Stimulated activated CD8-positive, alpha-beta memory T cell treated with anti-CD3 and anti-CD28 coated beads, Interleukin-4, amount 100 ng/mL, for 4 hours (primary cell): Measurements from ENCODE around the gene SPRED3.
A peak's percentile ranks its signal among the peaks of the same experiment; 100 is the strongest.
"Not testable (repeated sequence)": the region's sequence is repeated elsewhere in the genome, so short reads cannot be mapped to it uniquely, and the experiment has no call there.

Experiments
- DNase-seq, 2 donors: peaks; one replicate each; pipeline ENCODE4 v3.0.0-alpha.2; 2020; ENCODE audit warnings: low read depth in 2 of 2, low spot score in 1 of 2

Gene SPRED3

DNA sequence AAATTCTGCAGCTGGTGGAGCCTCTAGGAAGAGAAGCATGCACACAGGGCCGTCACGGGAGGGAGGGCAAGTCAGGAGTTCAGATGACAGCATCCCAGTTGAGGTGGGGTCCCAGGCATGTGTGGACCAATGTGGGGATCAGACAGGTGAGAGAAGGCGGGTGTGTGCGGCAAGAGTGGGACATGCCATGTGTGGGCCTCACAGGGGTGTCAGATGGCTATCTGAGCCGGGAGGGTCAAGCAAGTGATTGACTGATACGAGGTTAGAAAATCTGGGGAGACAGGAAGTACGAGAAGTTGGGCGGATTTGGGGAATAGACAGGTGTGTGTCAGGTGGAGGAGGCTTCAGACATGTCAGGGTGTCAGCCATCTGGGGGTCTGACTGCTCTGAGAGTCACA is 28.6 kb downstream of the SPRED3 start:
- no peak for DNase-seq

DNA sequence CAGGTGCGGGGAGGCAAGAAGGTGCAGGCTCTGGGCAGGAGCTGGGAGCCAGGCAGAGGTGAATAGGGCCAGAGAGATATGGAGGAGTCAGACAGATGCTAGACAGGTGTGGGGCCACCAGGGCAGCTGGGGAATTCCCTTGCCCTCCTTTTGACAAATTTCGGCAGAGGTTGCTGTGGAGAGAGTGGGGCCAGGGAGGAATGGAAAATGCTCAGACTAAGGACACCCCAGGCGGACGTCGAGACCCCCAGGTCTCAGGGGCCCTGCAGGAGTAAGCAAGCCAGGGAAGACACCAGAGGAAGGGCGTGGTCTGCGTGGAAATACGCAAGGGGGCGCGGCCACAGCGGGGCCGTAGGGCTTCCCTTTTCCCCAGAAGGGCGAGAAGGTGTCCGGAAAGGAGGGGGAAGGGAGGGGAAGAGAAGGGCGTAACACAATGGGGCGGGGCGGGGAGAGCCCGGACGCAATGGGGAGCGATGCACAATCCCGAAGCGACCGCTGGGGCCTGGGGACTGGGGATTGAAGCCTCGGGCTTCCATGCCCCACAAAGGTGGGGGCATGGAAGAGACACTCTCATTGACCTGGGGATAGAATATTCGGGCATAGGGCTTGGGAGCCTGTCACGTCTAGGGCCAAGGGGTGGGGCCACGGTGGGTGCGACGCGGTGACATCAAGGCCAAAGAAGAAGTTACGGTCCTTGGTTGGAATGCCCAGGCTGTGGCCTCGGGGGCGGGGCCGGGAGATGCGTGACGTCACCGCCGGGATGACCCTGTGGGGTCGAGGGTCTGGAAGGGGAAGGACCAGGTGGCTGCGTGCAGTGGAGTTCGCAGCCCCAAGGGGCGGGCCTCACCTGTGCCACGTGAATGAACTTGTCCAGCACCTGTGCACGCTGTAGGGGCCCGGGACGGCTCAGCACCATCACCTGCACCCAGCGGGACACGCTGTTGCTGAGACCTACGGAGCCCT is 29.3 kb downstream of the SPRED3 start:
- DNase-seq, result peak in 1 of 2 donors; percentile 12

- no peak for DNase-seq
Measured at GRCh38 chr19:38420935-38421334, 32.4 kb downstream of the SPRED3 start.

GRCh38 chr19:38421856-38422255 is 33.4 kb downstream of the SPRED3 start:
- no peak for DNase-seq

DNA sequence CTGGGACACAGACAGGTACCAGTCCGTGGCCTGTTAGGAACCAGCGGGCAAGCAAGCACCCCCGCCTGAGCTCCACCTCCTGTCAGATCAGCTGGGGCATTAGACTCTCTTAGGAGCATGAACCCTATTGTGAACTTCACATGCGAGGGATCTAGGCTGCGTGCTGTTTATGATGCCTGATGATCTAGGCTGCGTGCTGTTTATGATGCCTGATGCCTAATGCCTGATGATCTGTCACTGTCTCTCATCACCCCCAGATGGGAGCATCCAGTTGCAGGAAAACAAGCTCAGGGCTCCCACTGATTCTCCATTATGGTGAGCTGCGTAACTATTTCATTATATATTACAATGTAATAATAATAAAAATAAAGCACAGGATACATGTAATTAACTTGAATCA is 33.9 kb downstream of the SPRED3 start:
- no peak for DNase-seq

DNA sequence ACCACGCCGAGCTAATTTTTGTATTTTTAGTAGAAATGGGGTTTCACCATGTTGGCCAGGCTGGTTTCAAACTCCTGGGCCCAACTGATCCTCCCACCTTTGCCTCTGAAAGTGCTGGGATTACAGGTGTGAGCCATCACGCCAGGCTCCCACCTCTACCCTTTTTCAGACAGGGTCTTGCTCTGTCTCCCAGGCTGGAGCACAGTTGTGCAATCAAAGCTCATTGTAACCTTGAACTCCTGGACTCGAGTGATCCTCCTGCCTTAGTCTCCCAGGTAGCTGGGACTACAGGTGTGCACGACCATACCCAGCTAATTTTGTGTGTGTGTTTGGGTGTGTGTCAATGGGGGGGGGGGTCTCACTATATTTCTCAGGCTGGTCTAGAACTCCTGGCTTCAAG is 35.8 kb downstream of the SPRED3 start:
- no peak for DNase-seq

DNA sequence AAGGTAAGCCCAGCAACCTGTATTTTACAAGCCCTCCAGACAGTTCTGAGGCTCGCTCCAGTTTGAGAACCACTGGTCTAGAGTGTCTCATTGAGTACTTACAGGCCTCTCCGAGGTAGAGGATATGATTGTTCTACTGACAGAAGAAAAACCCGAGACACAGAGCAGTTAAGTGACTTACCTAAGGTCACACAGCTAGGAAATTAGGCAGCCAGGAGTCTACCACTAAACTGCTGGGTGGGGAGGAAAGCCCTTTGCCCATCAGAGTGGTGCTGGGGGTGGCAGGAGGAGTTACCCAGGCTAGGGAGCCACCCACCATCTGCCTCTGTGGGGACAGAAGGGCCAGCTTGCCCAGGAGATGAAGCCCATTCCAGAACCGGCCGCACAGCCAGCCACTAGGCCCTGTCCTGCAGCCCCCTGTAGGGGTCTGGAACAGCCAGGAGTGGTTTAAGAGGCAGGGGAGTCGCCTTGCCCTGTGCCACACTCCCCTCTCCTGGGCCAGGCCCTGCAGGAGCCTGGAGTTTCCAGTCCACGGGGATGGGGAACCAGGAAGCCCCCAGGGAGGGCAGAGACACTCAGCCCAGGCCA is 36.8 kb downstream of the SPRED3 start:
- DNase-seq, result no peak

DNA sequence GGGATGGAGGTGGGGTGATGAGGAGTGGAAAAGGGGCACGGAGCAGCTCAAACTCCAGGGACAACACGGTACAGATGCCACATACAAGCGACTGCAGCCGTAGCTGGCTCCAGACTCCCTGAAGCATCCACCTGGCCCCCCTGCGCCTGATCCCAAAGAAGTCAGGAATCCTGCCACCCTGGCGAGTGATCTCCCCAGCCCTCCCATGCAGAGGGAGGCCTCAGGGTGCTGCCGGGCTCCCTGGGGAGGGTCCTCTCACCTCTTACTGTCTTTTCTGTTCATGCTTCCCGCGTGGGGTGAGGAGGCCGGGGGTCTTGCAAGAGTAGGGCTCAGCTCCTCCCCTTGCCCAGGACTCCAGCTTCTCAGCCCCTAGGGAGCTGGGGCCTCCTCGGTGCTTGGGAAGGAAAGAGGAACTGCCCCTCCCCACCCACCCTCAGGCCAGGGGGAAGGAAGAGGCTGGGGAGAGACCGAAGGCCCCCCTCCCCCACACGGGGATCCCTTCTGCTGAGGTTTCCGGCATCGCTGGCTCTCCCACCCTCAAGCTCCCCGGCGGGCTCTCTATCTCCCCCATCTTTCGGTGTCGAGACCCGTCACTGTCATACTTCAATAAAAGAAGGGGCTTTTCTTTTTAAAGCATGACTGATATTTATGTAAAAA is 37.4 kb downstream of the SPRED3 start, which contains the start of gene RASGRP4:
RASGRP4 (minus strand) TSS at position 410 of the 657 bp plus-strand sequence; CDS start at position 282, 128 bp downstream.
- no peak for DNase-seq

DNA sequence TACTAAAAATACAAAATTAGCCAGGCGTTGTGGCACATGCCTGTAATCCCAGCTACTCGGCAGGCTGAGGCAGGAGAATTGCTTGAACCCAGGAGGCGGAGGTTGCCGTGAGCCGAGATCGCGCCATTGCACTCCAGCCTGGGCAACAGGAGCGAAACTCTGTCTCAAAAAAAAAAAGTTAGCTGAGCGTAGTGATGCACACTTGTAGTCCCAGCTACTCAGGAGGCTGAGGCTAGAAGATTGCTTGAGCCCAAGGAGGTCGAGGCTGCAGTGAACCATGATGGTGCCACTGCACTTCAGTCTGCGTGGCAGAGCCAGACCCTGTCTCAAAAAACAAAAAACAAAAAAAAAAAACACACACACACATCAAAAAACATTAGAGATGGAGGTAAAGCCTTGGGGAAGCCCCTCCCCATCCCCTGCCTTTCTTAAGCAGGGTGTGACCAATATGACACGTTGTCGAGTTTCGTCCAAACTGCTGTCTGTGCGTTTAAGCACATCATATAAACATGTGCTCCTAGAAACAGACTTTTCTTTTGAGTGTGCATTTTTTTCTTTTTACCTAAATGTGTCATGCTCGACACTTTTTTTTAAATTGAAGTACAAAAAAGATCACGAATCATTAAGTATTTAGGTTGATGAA is 38.7 kb downstream of the SPRED3 start:
- DNase-seq, result not testable (repeated sequence)

- DNase-seq, result no peak
Measured at GRCh38 chr19:38429055-38429810, 40.7 kb downstream of the SPRED3 start.

DNA sequence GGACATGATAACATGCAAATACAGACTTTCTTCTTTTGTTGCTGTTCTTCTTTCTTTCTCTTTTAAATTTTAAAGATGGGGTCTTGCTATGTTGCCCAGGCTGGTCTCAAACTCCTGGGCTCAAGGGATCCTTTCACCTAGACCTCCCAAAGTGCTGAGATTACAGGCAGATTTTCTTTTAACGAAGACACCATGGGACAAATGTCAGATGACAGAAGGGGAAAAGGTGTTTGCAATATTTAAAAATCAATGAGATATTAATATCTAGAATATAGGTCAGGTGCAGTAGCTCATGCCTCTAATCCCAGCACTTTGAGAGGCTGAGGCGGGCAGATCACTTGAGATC is 41.3 kb downstream of the SPRED3 start:
- no peak for DNase-seq

GRCh38 chr19:38430931-38431330 is 42.4 kb downstream of the SPRED3 start:
- no peak for DNase-seq

DNA sequence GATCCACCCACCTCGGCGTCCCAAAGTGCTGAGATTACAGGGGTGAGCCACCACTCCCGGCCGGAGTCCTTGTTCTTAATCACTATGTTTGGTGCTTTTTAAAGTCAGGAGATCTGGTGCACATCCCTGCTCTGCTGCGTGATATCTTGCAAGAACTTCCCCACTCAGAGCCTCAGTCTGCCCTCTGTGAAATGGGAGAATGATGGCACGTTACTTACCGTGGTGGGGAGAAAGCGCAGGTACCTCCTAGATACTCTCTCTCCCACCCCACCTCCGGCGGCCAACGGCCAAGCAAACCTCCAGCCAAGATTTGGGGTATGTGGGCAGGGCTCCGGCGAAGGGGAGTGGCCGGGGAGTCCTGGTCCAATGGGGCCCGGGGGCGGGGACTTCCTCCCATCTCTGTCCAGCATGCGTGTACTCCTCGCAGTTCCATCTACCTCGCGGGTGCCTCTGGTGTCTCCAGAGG is 44.8 kb downstream of the SPRED3 start, which contains the start of gene RYR1:
RYR1 (plus strand) TSS at position 424 of the 466 bp plus-strand sequence. CDS start 139 bp downstream, outside the sequence.
- DNase-seq, result no peak

GRCh38 chr19:38434549-38435051 is 46.1 kb downstream of the SPRED3 start:
- no peak for DNase-seq

DNA sequence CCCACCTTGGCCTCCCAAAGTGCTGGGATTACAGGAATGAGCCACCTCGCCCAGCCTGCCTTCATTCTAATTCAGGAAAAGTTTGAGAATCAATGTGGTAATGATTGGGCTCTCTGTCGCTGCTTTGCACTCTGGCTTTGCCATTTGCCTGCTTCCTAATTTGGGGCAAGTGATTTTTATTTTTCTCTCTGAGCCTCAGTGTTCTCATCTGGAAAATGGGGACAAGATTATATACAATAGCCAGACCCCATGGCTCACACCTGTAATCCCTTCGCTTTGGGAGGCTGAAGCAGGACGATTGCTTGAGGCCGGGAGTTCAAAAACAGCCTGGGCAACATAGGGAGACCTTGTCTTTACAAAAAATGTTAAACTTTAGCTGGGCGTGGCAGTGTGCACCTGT is 48.8 kb downstream of the SPRED3 start:
- DNase-seq, result no peak

DNA sequence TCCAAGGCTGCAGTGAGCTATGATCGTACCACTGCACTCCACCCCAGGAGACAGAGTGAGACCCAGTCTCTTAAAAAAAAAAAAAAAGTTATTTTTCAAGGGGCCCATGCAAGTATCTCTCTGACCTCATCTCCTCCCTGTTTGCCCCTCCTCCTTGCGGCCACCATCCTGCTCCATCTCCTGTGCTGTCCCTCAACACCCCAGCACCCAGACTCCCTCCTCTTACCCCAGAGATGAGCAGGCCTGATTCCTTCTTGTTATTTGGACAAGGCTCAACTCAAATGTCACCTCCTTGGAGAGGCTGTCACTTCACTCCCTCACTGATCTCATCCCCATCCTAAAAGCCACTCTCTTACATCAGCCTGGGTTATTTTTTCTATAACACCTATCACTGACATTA is 49.4 kb downstream of the SPRED3 start:
- DNase-seq, result no peak

DNA sequence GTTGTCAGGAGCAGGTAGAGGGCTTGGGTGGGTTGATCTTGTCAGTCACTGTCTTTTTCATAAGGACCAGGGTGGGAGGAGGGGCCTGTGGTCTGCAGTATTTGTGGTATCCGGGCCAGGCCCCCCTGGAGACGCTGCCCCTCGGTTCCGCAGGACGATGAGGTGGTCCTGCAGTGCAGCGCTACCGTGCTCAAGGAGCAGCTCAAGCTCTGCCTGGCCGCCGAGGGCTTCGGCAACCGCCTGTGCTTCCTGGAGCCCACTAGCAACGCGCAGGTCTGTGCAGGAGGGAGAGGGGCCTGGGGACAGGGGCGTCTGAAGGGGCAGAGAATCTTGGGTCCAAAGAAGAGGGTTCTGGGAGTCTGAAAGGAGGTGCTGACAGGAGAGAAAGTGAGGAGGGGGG is 52.1 kb downstream of the SPRED3 start:
- no peak for DNase-seq

GRCh38 chr19:38441657-38442348 is 53.3 kb downstream of the SPRED3 start:
- no peak for DNase-seq

GRCh38 chr19:38442736-38443135 is 54.2 kb downstream of the SPRED3 start:
- DNase-seq, result no peak
